Neutrophil (primary cell): ENCODE measurements around the gene MGST1.

Experiments used
- H3K27ac ChIP-seq: fragments of 200-600 bp; sonication (generic); 2 replicates; pipeline ENCODE4 v1.5.1; 2016; ENCODE audit warnings: mild to moderate bottlenecking, moderate library complexity
- H3K27me3 ChIP-seq: fragments of 200-600 bp; sonication (generic); 2 replicates; pipeline ENCODE4 v1.6.0; 2016; ENCODE audit warnings: mild to moderate bottlenecking
- H3K36me3 ChIP-seq: fragments of 200-600 bp; sonication (generic); 2 replicates; pipeline ENCODE4 v1.5.1; 2017
- H3K4me1 ChIP-seq, 2 experiments: fragments of 200-600 bp in 1 of 2; sonication (generic) in 1 of 2; 1 replicate in 1 of 2; 2 replicates in 1 of 2; pipeline versions ENCODE4 v1.5.1 to v1.6.1; 2013 to 2016; ENCODE audit warnings: low read depth in 1 of 2, low read length in 1 of 2, mild to moderate bottlenecking in 1 of 2, moderate library complexity in 1 of 2; ENCODE audit not compliant: control insufficient read depth in 1 of 2, insufficient read depth in 1 of 2
- H3K4me3 ChIP-seq, 2 experiments: fragments of 200-600 bp in 1 of 2; sonication (generic) in 1 of 2; 1 replicate in 1 of 2; 2 replicates in 1 of 2; pipeline ENCODE4 v1.5.1; 2013 to 2016; ENCODE audit warnings: low read depth in 1 of 2, low read length in 1 of 2, mild to moderate bottlenecking in 1 of 2, moderate library complexity in 1 of 2
- H3K9me3 ChIP-seq: fragments of 200-600 bp; sonication (generic); 2 replicates; pipeline ENCODE4 v1.5.1; 2016
- CTCF ChIP-seq: fragments of 200-600 bp; sonication (generic); IDR thresholded peaks from 2 replicates; pipeline ENCODE4 v1.5.1; 2016; ENCODE audit warnings: antibody characterized with exemption

The MGST1 gene

GRCh38 chr12:16347391-16348298 is at the start of gene MGST1:
Gene MGST1 (plus strand): TSS chr12:16347645. CDS start chr12:16354253, 6,608 bp downstream.
- Histone ChIP-seq H3K36me3 (no peaks in the 10 kb centered on the region), H3K9me3 (no peaks in the 10 kb centered on the region), H3K4me3 (peak within 1 kb of the TSS; percentile 46), H3K27me3 (no peaks in the 10 kb centered on the region), H3K27ac (peak within 1 kb of the TSS; percentile 42), H3K4me1 (peaks cover 44 to 52% of the 10 kb centered on the region in 2 experiments)
- no peak for TF ChIP-seq CTCF

- H3K4me1 ChIP-seq, result no peaks in the 10 kb centered on the region
These were observed 48.0 kb upstream of the MGST1 start for GRCh38 chr12:16299403-16299802.

GRCh38 chr12:16300122-16300521 is 47.3 kb upstream of the MGST1 start:
- H3K4me1 ChIP-seq, result no peaks in the 10 kb centered on the region
- TF ChIP-seq CTCF, result no peak
- H3K4me3 ChIP-seq, result no peak overlapping the region
- H3K27ac ChIP-seq, result no peak overlapping the region
- H3K36me3 ChIP-seq, result no peaks in the 10 kb centered on the region
- H3K27me3 ChIP-seq, result no peaks in the 10 kb centered on the region
- no peaks in the 10 kb centered on the region for H3K9me3 ChIP-seq

More at GRCh38 chr12:16299403-16299802, 48.0 kb upstream of the MGST1 start:
- H3K36me3 ChIP-seq, result no peaks in the 10 kb centered on the region
- no peak overlapping the region for H3K4me3 ChIP-seq
- H3K27me3 ChIP-seq, result no peaks in the 10 kb centered on the region
- no peaks in the 10 kb centered on the region for H3K9me3 ChIP-seq
- TF ChIP-seq CTCF, result no peak
- no peak overlapping the region for H3K27ac ChIP-seq

- Histone ChIP-seq H3K4me3 (no peak overlapping the region), H3K36me3 (no peaks in the 10 kb centered on the region), H3K27me3 (no peaks in the 10 kb centered on the region), H3K27ac (no peak overlapping the region), H3K9me3 (no peaks in the 10 kb centered on the region), H3K4me1 (no peaks in the 10 kb centered on the region)
- TF ChIP-seq CTCF, result no peak
These were observed 46.7 kb upstream of the MGST1 start for GRCh38 chr12:16300736-16301135.

GRCh38 chr12:16303939-16304338 is 43.5 kb upstream of the MGST1 start:
- H3K36me3 ChIP-seq, result no peaks in the 10 kb centered on the region
- peaks cover 4% of the 10 kb centered on the region for H3K9me3 ChIP-seq
- TF ChIP-seq CTCF, result no peak
- H3K27ac ChIP-seq, result no peak overlapping the region
- H3K4me3 ChIP-seq, result no peak overlapping the region
- no peaks in the 10 kb centered on the region for H3K27me3 ChIP-seq
- H3K4me1 ChIP-seq, result peaks cover 11 to 13% of the 10 kb centered on the region in 2 experiments
